IMR-90 (cell line): ENCODE results near the gene STRA8. TPM values are rescaled to one million over a fixed set of nuclear protein-coding genes. Genes with fewer than 3 reads are reported as not detected.

Source experiments
- ATAC-seq: fragments of 200-7000 bp; cut with Tn5 transposase; 2 replicates; pipeline ENCODE4 v1.9.1; 2020; ENCODE audit warnings: low read depth, mild to moderate bottlenecking, moderate library complexity
- BruUV-seq: library from RNA; stranded (reverse); fragments of 400-500 nt; replicated peaks from 2 replicates; lab custom pipeline; 2021; lab: Mats Ljungman, UMichigan
- CTCF ChIA-PET: fragments of 300-600 bp; formaldehyde crosslinking; extraction: SDS; loops from one replicate; lab custom pipeline; 2021; ENCODE audit warnings: antibody characterized with exemption; lab: Yijun Ruan, JAX
- POLR2A ChIA-PET: fragments of 300-600 bp; sonication (Branson Sonifier 250); formaldehyde crosslinking; loops from one replicate; lab custom pipeline; 2022; ENCODE audit warnings: antibody characterized with exemption; ENCODE audit not compliant: unreplicated experiment; lab: Charles Lee
- DNase-seq: peaks from one replicate; pipeline ENCODE4 v3.0.0; 2013
- H2AFZ ChIP-seq: replicated peaks from 2 replicates; pipeline ENCODE3; 2013; ENCODE audit warnings: low read length, mild to moderate bottlenecking; ENCODE audit not compliant: poor library complexity
- H2AK5ac ChIP-seq: 2 replicates; pipeline ENCODE4 v1.6.1; 2013; ENCODE audit warnings: low read depth, low read length, inconsistent platforms
- H2AK9ac ChIP-seq: replicated peaks from 2 replicates; pipeline ENCODE3; 2013; ENCODE audit warnings: mild to moderate bottlenecking, low read depth, low read length, moderate library complexity; ENCODE audit not compliant: poor library complexity
- H2BK120ac ChIP-seq: 2 replicates; pipeline ENCODE4 v1.6.1; 2013; ENCODE audit warnings: low read depth, low read length, inconsistent platforms
- H2BK15ac ChIP-seq: 3 replicates; pipeline ENCODE4 v1.6.1; 2013; ENCODE audit warnings: low read depth, low read length, inconsistent platforms
- H2BK20ac ChIP-seq: 2 replicates; pipeline ENCODE4 v1.6.1; 2013; ENCODE audit warnings: low read depth, mild to moderate bottlenecking, inconsistent platforms, low read length, moderate library complexity
- H2BK5ac ChIP-seq: 2 replicates; pipeline ENCODE4 v1.6.1; 2013; ENCODE audit warnings: mild to moderate bottlenecking, low read depth, low read length, inconsistent platforms; ENCODE audit not compliant: poor library complexity, severe bottlenecking
- H3K14ac ChIP-seq: replicated peaks from 2 replicates; pipeline ENCODE4 v1.6.1; 2013; ENCODE audit warnings: low read depth, low read length, inconsistent platforms
- H3K18ac ChIP-seq: 2 replicates; pipeline ENCODE4 v1.6.1; 2013; ENCODE audit warnings: low read depth, low read length, control low read depth
- H3K23ac ChIP-seq: 2 replicates; pipeline ENCODE4 v1.6.1; 2013; ENCODE audit warnings: low read depth, low read length, inconsistent platforms
- H3K27ac ChIP-seq: 2 replicates; pipeline ENCODE4 v1.5.1; 2013; ENCODE audit warnings: mild to moderate bottlenecking, control low read depth, low read length; ENCODE audit not compliant: insufficient read depth
- H3K27me3 ChIP-seq: 2 replicates; pipeline ENCODE4 v1.6.1; 2013; ENCODE audit warnings: low read length; ENCODE audit not compliant: control insufficient read depth, insufficient read depth
- H3K36me3 ChIP-seq: 2 replicates; pipeline ENCODE4 v1.6.1; 2013; ENCODE audit warnings: low read length, mixed read lengths; ENCODE audit not compliant: control insufficient read depth, insufficient read depth
- H3K4ac ChIP-seq: 2 replicates; pipeline ENCODE4 v1.6.1; 2013; ENCODE audit warnings: low read depth, low read length, inconsistent platforms
- H3K4me1 ChIP-seq: 2 replicates; pipeline ENCODE4 v1.6.1; 2013; ENCODE audit warnings: low read length, mixed read lengths; ENCODE audit not compliant: control insufficient read depth, insufficient read depth
- H3K4me2 ChIP-seq: 2 replicates; pipeline ENCODE4 v1.6.1; 2013; ENCODE audit warnings: low read depth, mild to moderate bottlenecking, control low read depth, low read length, moderate library complexity
- H3K4me3 ChIP-seq: 2 replicates; pipeline ENCODE4 v1.5.1; 2013; ENCODE audit warnings: low read depth, mild to moderate bottlenecking, control low read depth, low read length, moderate library complexity; ENCODE audit not compliant: insufficient read depth
- H3K56ac ChIP-seq: 2 replicates; pipeline ENCODE4 v1.6.1; 2013; ENCODE audit warnings: low read length, inconsistent platforms; ENCODE audit not compliant: insufficient read depth; ENCODE audit errors: extremely low read depth
- H3K79me1 ChIP-seq, 2 experiments: 2 replicates each; pipeline ENCODE4 v1.6.1; 2013; ENCODE audit warnings: low read length in 2 of 2, inconsistent platforms in 1 of 2, low read depth in 1 of 2
- H3K9ac ChIP-seq: 2 replicates; pipeline ENCODE4 v1.6.1; 2013; ENCODE audit warnings: low read depth, low read length, control low read depth
- H3K9me1 ChIP-seq: 2 replicates; pipeline ENCODE4 v1.6.1; 2013; ENCODE audit warnings: low read length, inconsistent platforms; ENCODE audit not compliant: insufficient read depth
- H3K9me3 ChIP-seq: 2 replicates; pipeline ENCODE4 v1.6.1; 2013; ENCODE audit warnings: low read length; ENCODE audit not compliant: control insufficient read depth, insufficient read depth
- H4K20me1 ChIP-seq: 2 replicates; pipeline ENCODE4 v1.6.1; 2013; ENCODE audit warnings: low read length, inconsistent platforms; ENCODE audit not compliant: insufficient read depth
- H4K5ac ChIP-seq: 2 replicates; pipeline ENCODE4 v1.6.1; 2013; ENCODE audit warnings: mild to moderate bottlenecking, low read depth, low read length, control low read depth
- H4K8ac ChIP-seq, 2 experiments: 2 replicates each; pipeline ENCODE4 v1.6.1; 2013; ENCODE audit warnings: low read depth in 2 of 2, low read length in 2 of 2, control low read depth in 1 of 2, inconsistent platforms in 1 of 2
- H4K91ac ChIP-seq: 2 replicates; pipeline ENCODE4 v1.6.1; 2013; ENCODE audit warnings: low read depth, low read length, inconsistent platforms; ENCODE audit not compliant: insufficient read depth
- BHLHE40 ChIP-seq: fragments of 150-350 bp; IDR thresholded peaks from 2 replicates; pipeline ENCODE4 v1.6.1; 2016; ENCODE audit warnings: mild to moderate bottlenecking, low read depth, low read length
- WGBS, 2 experiments: methylation state at CpG; one replicate each; pipeline versions ENCODE4 v1.1.5 to v1.1.7; 2013; ENCODE audit warnings: missing lambda C conversion rate in 2 of 2; ENCODE audit not compliant: insufficient read length in 1 of 2; ENCODE audit errors: extremely low coverage in 2 of 2; 5-methylcytosine and 5-hydroxymethylcytosine counted together
- dilution Hi-C: fragments of 300-500 bp; cut with HindIII; formaldehyde crosslinking; loops from one replicate; pipeline ENCODE4 v1.14.3; 2018; ENCODE audit warnings: low sequenced_read_pairs; ENCODE audit not compliant: unreplicated experiment
- in situ Hi-C: fragments of 300-500 bp; cut with MboI; formaldehyde crosslinking; loops from 3 replicates; pipeline ENCODE4 v1.14.3; 2019; ENCODE audit warnings: low sequenced_read_pairs, inconsistent platforms, mixed read lengths
- intact Hi-C: fragments of 100-400 bp; cut with micrococcal nuclease; formaldehyde crosslinking; loops from 2 replicates; pipeline ENCODE4 v1.10.0; 2022
- polyA plus RNA-seq, 3 experiments: library from polyadenylated mRNA; depleted of rRNA; stranded (reverse); fragments of >200 nt; gene quantifications; 2 replicates each; pipeline ENCODE4 v1.2.3, GENCODE V29; 2012; ENCODE audit warnings: low replicate concordance in 1 of 3
- total RNA-seq: library from RNA; depleted of rRNA; stranded (reverse); fragments of >200 nt; gene quantifications from 2 replicates; pipeline ENCODE4 v1.2.3, GENCODE V29; 2012

STRA8 gene
- total and polyA plus RNA-seq, 2 of the 4 experiments (the other 2 are of a cell fraction), result not detected

- dilution Hi-C loops (no loop called here), intact Hi-C loops (loop anchor here (5.0 kb wide), 2 partner anchors 513 to 1123 kb away; no protein-coding TSS in a partner anchor), in situ Hi-C loops (loop anchor here (5.0 kb wide), 1 partner anchor 273 kb away; the partner anchor contains the start of gene NUP205)
- no CpG with 5 or more reads among the region's 4 CpGs for WGBS, 2 experiments
- H2BK120ac ChIP-seq, result no peak overlapping the region
- CTCF ChIA-PET, result no interaction called here
- no peaks in the 10 kb centered on the region for H4K20me1 ChIP-seq
- no peak overlapping the region for H4K8ac ChIP-seq
- H2AFZ ChIP-seq, result no peak overlapping the region
- no peaks in the 10 kb centered on the region for H3K4me1 ChIP-seq
- no peak for TF ChIP-seq BHLHE40
- H3K4me2 ChIP-seq, result no peak overlapping the region
- H3K4me3 ChIP-seq, result no peak overlapping the region
- no peak overlapping the region for H3K27ac ChIP-seq
- H3K18ac ChIP-seq, result no peak overlapping the region
- H3K9me1 ChIP-seq, result no peaks in the 10 kb centered on the region
- H2AK9ac ChIP-seq, result no peak overlapping the region
- DNase-seq, result no peak
- H4K5ac ChIP-seq, result no peak overlapping the region
- H3K27me3 ChIP-seq, result no peaks in the 10 kb centered on the region; the same call in 1 of the 2 replicates
- H3K14ac ChIP-seq, result no peak overlapping the region
- H3K4ac ChIP-seq, result no peak overlapping the region
- no TSS peak for BruUV-seq
- H2BK15ac ChIP-seq, result no peak overlapping the region
- no peaks in the 10 kb centered on the region for H3K9me3 ChIP-seq
- no peak overlapping the region for H2AK5ac ChIP-seq
- no peaks in the 10 kb centered on the region for H3K36me3 ChIP-seq
- H4K91ac ChIP-seq, result no peak overlapping the region
- H3K9ac ChIP-seq, result no peak overlapping the region
- no peak overlapping the region for H3K56ac ChIP-seq
- H2BK20ac ChIP-seq, result no peak overlapping the region
- no peaks in the 10 kb centered on the region for H3K79me1 ChIP-seq
- no peak overlapping the region for H2BK5ac ChIP-seq
- POLR2A ChIA-PET, result no interaction called here
- H3K23ac ChIP-seq, result no peak overlapping the region
- no peak for ATAC-seq
These were observed 50.5 kb downstream of the STRA8 start for GRCh38 chr7:135283959-135284638.
